ENCODE data around the gene PAMR1. TPM values are rescaled to one million over a fixed set of nuclear protein-coding genes. Genes with fewer than 3 reads are reported as not detected.
A peak's percentile ranks its signal among the peaks of the same experiment; 100 is the strongest.

The PAMR1 gene
- total RNA-seq, 1 experiment from 2014 or later: not detected

DNA sequence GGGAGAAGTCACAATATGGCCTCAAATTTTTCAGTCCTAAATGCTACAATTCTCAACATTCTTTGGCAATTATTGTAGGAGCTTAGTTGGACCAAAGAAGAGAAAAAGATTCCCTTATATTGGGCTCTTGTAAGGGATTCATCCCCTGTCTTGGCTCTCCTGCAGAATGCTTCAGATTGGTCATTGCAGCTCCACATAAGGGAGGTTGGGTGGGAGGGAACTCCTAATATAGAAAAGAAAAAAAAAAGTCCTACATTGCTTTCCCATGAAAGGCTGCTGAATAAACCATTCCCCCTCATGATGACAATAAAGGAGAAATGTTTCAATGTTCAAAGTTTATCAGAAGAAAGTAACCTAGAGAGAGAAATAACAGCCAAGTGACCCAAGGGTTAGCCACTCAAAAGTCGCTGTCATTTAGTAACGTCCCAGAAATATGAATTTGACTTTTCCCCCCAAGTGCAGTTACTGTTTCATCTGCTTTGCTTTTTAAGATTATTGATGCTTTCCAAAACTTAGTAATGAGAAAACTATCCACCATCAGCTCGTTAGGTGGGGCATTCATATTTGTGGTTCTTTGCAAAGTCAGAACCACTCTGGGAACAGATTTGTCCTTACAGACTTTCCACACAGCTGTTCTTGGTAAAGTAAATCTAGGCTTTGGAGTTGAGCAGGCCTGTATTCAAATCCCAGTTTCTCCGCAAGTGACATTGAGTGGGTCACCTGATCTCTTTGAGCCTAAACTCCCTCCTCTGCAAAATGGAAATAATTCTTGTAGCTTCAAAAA is 101.1 kb downstream of the PAMR1 start:
- no peak for DNase-seq (ENCODE audit: low read depth, low spot score)
- in situ Hi-C loops (cut with HindIII; ENCODE audit: low pct_unique_long_range_greater_than_20kb, low sequenced_read_pairs): no loop called here

- DNase-seq (ENCODE audit: low read depth, low spot score): no peak
- in situ Hi-C loops (cut with HindIII; ENCODE audit: low pct_unique_long_range_greater_than_20kb, low sequenced_read_pairs): no loop called here
Measured at GRCh38 chr11:35420371-35420770, 105.0 kb downstream of the PAMR1 start.

DNA sequence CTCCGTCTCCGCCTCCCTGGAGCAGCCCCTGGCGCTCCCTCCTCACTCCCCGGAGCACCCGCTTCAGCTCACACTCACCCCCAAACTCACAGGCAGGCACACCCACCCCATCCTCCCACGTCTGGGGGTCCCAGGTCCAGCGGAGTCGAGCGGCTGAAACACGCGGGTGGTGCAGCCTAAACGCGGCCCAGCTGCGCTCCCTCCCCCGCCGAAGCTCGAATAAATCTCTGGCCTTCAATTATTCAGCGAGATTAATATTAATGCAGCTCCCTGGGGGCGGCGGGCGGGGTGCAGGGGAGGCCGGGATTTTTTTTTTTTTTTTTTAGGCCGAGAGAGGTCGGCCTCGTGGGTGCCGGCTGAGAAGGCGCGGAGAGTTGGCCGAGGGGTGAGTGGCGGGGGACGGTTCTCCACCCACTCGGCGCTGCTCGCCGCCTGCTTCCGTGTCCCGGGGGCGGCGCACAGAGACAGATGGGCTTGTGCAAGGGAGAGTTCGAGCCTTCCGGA is 105.5 kb downstream of the PAMR1 start:
- no peak for DNase-seq (ENCODE audit: low read depth, low spot score)
- in situ Hi-C loops (cut with HindIII; ENCODE audit: low pct_unique_long_range_greater_than_20kb, low sequenced_read_pairs): no loop called here

GRCh38 chr11:35419184-35419829 is 106.1 kb downstream of the PAMR1 start, which contains the start of gene SLC1A2:
Gene SLC1A2 (minus strand): TSS chr11:35419558. CDS start chr11:35418966, 592 bp downstream.
- in situ Hi-C loops (cut with HindIII; ENCODE audit: low pct_unique_long_range_greater_than_20kb, low sequenced_read_pairs): no loop called here
- no peak for DNase-seq (ENCODE audit: low read depth, low spot score)

GRCh38 chr11:35418282-35419183 is 106.9 kb downstream of the PAMR1 start:
- in situ Hi-C loops (cut with HindIII; ENCODE audit: low pct_unique_long_range_greater_than_20kb, low sequenced_read_pairs): no loop called here
- no peak for DNase-seq (ENCODE audit: low read depth, low spot score)

- no peak for DNase-seq (ENCODE audit: low read depth, low spot score)
- in situ Hi-C loops (cut with HindIII; ENCODE audit: low pct_unique_long_range_greater_than_20kb, low sequenced_read_pairs): no loop called here
Measured at GRCh38 chr11:35415487-35415886, 109.9 kb downstream of the PAMR1 start.

DNA sequence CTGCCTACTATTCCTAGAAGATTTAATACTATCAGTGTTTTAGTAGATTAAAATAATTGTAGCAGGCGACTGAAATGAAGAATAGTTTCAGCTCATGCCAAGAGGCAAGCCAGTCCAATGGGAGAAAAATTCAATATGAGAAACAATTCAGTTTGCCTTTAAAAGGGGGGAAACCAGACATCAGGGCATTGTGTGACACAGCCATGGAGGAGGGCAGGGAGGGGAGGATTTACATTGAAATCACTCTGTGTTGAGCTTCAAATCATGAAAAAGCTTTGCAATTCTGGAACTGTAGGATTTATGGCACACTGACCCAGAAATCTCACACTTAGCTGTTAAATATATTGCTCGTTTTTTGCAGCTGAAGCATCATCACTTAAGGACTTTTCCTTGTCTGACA is 110.6 kb downstream of the PAMR1 start:
- no peak for DNase-seq (ENCODE audit: low read depth, low spot score)
- in situ Hi-C loops (cut with HindIII; ENCODE audit: low pct_unique_long_range_greater_than_20kb, low sequenced_read_pairs): no loop called here

DNA sequence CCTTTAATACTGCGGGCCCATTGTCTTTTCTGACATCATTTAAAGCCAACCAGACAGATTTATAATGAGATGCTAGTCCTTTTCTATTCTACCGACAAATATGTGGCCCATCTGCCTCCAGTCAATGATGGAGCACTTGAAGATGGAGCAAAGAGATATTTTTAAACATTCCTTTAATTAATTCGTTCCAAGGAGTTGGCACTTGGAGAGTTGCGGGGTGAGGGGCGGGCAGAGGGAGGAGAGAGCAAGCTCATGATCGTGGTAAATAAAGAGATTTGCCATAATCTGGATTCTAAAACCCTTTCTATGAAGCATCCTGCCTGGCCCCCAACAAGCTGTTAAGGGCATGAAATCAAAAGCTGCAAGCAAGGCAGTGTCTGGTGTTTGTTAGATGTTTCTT is 111.1 kb downstream of the PAMR1 start:
- in situ Hi-C loops (cut with HindIII; ENCODE audit: low pct_unique_long_range_greater_than_20kb, low sequenced_read_pairs): no loop called here

DNA sequence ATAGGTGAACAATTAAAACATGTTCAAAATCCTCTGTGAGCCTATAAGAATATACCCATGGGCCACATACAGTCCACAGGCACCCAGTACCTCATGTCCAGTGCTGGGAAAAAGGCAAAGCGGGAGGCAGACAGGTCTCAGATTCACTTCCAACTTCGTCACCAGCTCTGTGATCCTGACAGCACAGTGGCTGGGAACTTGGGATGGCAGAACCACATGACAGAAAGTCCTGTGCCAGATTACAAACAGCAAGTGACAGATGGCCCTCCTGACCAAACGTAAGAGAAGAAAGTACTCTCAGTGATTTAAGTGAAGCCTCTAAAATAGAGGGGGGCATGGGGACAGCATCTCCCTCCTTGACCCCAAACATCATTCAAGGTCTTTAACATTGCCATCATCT is 111.8 kb downstream of the PAMR1 start:
- DNase-seq (ENCODE audit: low read depth, low spot score): no peak
- in situ Hi-C loops (cut with HindIII; ENCODE audit: low pct_unique_long_range_greater_than_20kb, low sequenced_read_pairs): no loop called here

More for the DNA sequence above, 111.1 kb downstream of the PAMR1 start:
- no peak for DNase-seq (ENCODE audit: low read depth, low spot score)

- in situ Hi-C loops (cut with HindIII; ENCODE audit: low pct_unique_long_range_greater_than_20kb, low sequenced_read_pairs): no loop called here
- DNase-seq (ENCODE audit: low read depth, low spot score): peak; percentile 72
Measured at GRCh38 chr11:35412285-35412684, 113.1 kb downstream of the PAMR1 start.

DNA sequence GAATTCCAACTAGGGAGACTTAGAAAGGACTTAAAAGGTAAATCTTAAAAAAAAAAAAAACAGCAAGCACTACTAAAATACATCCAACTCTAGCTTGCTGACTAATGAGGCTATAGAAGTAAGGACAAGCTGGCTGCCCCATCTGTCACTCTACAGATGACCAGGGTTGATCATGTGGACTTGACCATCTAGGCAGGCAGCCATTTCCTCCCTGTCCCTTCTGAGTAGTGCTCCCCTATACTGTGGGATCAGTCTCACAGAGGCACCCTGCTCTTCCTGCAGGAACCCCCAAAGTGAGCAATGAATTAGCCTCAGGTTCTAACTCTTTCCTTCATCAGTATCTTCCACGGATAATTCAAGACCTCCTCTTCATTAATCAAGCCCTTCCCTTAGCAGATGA is 118.4 kb downstream of the PAMR1 start:
- no peak for DNase-seq (ENCODE audit: low read depth, low spot score)
- in situ Hi-C loops (cut with HindIII; ENCODE audit: low pct_unique_long_range_greater_than_20kb, low sequenced_read_pairs): no loop called here

DNA sequence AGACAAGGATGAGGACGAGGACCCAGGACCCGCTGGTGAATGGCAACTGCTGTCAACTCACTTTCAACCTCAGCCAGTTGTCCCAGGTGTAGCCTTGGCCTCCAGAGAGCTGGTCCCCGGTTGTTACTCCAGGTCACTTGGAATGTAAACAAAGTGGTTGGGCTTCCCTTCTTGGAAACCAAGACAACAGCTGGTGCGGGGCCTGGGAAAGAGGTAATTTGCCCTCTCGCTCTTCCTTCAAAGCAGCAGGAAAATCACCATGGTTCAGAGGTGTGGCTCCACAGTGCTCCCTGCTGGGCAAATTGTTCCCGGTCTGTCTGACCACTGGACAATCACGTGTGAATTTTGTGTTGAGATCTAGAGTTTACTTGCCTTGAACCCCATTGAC is 121.0 kb downstream of the PAMR1 start:
- in situ Hi-C loops (cut with HindIII; ENCODE audit: low pct_unique_long_range_greater_than_20kb, low sequenced_read_pairs): no loop called here
- DNase-seq (ENCODE audit: low read depth, low spot score): peak; percentile 72

DNA sequence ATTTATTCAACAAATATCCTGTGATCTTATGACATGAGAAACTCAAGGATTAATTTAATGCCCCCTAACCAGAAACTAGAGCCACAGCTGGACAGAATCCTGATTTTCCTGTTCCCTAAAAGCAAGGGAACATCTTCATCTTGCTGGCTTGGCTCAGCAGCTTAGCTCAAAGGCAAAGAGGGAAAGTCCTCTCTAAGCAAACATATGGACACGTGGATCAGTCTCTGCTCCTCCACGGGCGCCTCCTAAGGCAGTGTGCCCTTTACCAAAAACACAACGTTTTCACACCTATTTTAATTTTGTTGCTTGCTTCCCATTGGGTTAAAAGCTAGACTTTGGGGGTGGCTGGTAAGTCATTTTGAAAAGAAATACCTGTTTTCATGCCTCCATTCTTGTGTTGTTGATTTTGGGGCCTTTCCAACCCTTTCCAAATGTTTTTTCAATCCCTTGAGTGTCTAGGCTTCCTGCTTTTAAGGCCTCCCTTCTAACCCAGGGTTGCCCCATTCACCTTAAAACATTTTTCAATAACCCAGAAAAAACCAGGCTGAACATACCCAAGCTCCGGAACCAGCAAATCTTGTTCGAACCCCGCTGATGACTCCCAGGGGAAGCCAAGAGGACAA is 121.5 kb downstream of the PAMR1 start:
- DNase-seq (ENCODE audit: low read depth, low spot score): no peak
- in situ Hi-C loops (cut with HindIII; ENCODE audit: low pct_unique_long_range_greater_than_20kb, low sequenced_read_pairs): no loop called here

- DNase-seq (ENCODE audit: low read depth, low spot score): no peak
- in situ Hi-C loops (cut with HindIII; ENCODE audit: low pct_unique_long_range_greater_than_20kb, low sequenced_read_pairs): no loop called here
Measured at GRCh38 chr11:35402751-35403660, 122.4 kb downstream of the PAMR1 start.

DNA sequence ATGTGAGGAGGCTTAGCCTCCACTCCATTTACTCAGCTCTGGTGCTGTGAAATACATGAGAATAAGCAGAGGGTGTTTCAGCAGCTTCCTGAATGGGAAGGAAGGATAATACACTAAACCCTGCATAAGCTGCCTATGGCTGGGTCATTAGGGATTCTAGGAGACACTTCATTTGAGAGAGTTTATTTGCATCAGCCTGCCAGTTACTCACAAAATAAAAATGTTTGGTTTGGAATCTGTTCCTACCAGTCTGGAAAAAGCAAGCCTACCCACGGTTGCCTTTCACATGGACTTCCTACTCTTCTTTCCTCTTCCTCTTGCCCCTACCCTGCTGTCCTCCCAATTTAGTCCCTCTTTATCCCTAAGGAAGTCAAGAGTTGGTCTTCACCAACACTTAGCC is 126.5 kb downstream of the PAMR1 start:
- in situ Hi-C loops (cut with HindIII; ENCODE audit: low pct_unique_long_range_greater_than_20kb, low sequenced_read_pairs): loop anchor here (25.0 kb wide), 1 partner anchor 412 kb away; no protein-coding TSS in a partner anchor
- no peak for DNase-seq (ENCODE audit: low read depth, low spot score)

GRCh38 chr11:35394941-35395340 is 130.5 kb downstream of the PAMR1 start:
- no peak for DNase-seq (ENCODE audit: low read depth, low spot score)
- in situ Hi-C loops (cut with HindIII; ENCODE audit: low pct_unique_long_range_greater_than_20kb, low sequenced_read_pairs): loop anchor here (25.0 kb wide), 1 partner anchor 408 kb away; no protein-coding TSS in a partner anchor
